ENCODE results near the gene PARP11. TPM values are rescaled to one million over a fixed set of nuclear protein-coding genes. Genes with fewer than 3 reads are reported as not detected.
"Not testable (repeated sequence)": the region's sequence is repeated elsewhere in the genome, so short reads cannot be mapped to it uniquely, and the experiment has no call there.

PARP11 gene
- total RNA-seq, 1 donor from 2014 or later, result 29.1 TPM

GRCh38 chr12:3884671-3885070 is 11.5 kb upstream of the PARP11 start:
- intact Hi-C loops (cut with micrococcal nuclease), result loop anchor here (1.0 to 5.0 kb wide), 10 partner anchors 78 to 873 kb away; no protein-coding TSS in a partner anchor

DNA sequence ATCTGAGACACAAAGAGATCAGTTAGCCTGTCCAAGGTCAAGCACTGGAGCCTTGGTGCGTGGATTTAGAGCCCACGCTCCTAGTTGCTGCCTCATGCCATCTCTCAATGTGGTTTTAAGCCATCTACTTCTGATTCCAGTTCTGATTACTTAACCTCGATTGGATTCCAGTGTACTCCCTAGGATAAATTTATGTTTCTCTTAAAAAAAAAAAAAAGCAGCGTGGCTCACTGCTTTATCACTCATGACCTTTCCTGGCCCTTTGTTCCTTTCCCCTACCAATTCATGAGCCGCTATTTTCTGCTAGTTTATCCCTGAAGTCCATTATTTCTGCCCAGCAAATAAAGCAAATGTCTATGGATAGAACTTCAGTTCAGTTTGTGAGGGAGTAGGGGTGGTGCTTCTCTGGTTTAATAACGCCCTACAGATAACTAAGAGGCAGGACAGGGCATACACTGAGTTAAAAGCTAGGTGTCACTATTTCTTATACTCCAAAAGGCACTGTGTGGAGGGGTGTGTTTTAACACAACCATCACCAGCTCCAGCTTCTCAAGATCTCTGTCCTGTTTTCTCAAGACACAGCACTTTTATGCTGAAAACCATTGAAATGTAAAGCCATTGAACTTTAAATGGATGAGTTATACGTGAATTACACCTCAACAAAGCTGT is 9.8 kb upstream of the PARP11 start:
- intact Hi-C loops (cut with micrococcal nuclease), result no loop called here

DNA sequence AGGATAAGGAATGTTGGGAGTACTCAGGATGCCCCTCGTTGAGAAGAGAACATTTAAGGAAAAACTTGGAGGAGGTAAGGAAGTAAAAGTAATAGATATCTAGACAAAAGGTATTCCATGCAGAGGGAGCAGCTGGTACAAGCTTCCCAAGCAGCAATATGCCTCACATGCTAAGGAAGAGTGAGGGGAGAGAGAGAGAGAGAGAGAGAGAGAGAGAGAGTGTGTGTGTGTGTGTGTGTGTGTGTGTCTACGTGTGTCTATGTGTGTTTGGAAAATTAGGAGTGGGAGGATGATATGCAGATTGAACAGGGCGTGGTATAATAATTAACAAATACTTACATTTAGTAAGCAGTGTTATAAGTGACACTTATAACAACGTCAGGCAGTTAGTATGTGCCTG is 9.2 kb upstream of the PARP11 start:
- intact Hi-C loops (cut with micrococcal nuclease), result no loop called here

DNA sequence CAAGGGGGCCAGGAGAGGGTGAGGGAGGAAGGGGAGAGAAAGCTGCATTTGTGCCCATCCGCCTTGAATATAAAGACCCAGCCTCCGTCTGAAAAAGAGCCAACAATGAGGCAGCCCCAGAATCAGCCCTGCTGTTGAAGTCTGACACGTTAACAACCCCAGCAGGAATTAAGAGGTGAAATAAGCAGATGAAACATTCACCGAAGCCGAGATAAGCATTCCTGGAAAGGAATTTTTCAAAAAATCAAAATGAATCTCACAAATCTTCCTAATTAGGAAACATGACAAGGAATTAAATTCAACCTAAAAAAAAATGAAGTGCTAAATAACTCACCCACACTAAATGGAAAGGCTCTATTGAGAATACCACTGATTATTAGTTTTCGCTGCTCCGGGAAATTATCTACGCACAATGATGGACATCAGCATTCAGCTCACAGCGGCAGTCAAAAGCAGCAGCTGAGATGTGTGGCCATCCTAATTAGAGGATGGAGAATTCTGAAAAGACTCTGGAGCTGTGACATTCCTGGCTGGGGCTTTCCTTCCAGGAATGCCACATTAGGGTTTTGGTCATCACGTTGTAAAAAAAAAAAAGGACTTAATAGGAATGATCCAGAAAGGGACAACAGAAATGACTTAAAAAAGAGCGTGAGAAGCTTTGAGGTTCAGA is 8.2 kb upstream of the PARP11 start:
- intact Hi-C loops (cut with micrococcal nuclease), result no loop called here

GRCh38 chr12:3879846-3880245 is 6.6 kb upstream of the PARP11 start:
- intact Hi-C loops (cut with micrococcal nuclease), result loop anchor here (10.0 kb wide), 1 partner anchor 985 kb away; the partner anchor contains the start of gene TULP3

DNA sequence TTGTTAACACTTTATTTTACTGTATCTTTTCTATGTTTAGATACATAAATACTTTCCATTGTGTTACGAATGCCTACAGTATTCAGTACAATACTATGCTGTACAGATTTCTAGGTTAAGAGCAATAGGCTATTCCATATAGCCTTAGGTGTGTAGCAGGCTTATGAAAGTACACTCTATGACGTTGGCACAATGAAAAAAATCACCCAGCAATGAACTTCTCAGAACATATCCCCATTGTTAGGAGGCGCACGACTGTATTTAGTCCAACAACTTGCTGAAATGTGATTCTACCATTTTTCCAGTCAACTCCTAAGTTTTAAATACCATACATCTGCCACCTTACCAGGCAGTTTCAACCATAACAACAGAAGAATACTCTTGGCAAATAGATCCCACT is 1.8 kb downstream of the PARP11 start:
- intact Hi-C loops (cut with micrococcal nuclease), result loop anchor here (5.0 to 10.0 kb wide), 2 partner anchors 977 to 1059 kb away; partner anchors contain the start of genes ITFG2 and TULP3

DNA sequence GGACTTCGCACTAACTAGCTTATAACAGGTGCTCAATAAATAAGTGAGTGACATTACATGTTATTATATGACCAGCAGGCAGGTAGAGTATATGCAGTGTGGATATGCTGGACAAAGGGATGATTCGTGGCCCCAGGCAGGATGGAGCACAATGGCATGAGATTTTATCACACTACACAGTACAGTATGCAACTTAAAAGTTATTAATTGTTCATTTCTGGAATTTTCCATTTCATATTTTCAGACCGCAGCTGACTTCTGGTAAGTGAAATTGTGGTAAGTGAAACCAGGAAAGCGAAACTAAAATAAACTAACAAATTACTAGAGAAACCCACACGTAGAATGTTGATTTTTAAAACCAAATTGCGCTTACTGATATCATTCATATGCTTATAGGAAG is 3.3 kb downstream of the PARP11 start:
- intact Hi-C loops (cut with micrococcal nuclease), result loop anchor here (5.0 to 10.0 kb wide), 2 partner anchors 975 to 1058 kb away; partner anchors contain the start of genes ITFG2 and TULP3

DNA sequence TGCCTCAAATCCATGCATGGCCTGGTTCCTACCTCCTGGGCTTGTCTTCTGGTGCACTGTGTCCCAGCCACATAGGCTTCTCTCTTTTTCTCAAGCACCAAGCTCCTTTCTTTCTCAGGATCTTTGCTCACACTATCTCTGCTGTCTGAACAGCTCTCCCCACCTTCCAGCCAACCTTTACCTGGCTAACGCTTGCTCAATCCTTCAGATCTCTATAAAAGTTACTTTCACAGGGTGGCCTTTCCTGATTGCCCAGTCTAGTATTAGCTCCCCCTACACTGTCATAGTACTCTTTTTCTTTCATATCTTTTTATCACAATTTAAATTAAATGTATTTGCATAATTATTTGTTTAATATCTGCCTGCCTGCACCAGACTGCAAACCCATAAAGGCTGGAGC is 3.8 kb downstream of the PARP11 start:
- intact Hi-C loops (cut with micrococcal nuclease), result no loop called here

- intact Hi-C loops (cut with micrococcal nuclease), result no loop called here
Measured at GRCh38 chr12:3863756-3864155, 9.4 kb downstream of the PARP11 start.

DNA sequence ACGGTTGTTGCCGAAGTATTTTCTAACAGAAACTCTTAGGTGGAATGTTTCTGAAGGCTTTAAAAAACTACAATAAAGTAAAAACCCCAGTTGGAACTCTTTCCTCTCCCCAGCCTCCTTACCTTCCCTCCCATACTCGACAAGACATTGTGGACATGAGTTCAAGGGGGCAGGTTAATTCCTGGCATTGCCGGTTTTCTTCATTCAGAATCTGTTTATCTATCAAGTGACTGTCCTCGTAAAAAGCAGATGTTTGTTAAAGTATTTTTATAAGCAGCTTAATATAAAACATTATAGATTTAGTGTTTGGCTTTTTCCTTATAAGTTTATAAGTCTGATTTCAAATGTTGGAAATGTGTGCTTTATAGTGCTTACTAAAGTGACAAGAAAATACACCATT is 30.7 kb downstream of the PARP11 start:
- intact Hi-C loops (cut with micrococcal nuclease), result no loop called here

- intact Hi-C loops (cut with micrococcal nuclease), result no loop called here
Measured at GRCh38 chr12:3841783-3842182, 31.4 kb downstream of the PARP11 start.

- intact Hi-C loops (cut with micrococcal nuclease), result not testable (repeated sequence)
Measured at GRCh38 chr12:3840833-3841232, 32.4 kb downstream of the PARP11 start.

DNA sequence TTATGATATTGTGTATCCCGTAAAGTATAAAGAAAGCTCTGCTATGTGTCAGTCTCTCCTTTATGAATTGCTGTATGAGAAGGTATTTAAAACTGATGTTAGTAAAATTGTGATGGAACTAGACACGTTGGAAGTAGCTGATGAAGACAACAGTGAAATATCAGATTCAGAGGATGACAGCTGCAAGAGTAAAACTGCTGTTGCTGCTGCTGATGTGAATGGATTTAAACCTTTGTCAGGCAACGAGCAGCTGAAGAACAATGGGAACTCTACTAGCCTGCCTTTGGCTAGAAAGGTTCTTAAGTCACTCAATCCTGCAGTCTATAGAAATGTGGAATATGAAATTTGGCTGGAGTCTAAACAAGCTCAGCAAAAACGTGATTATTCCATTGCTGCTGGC is 33.5 kb downstream of the PARP11 start:
- intact Hi-C loops (cut with micrococcal nuclease), result not testable (repeated sequence)

- intact Hi-C loops (cut with micrococcal nuclease), result not testable (repeated sequence)
Measured at GRCh38 chr12:3838701-3839548, 34.3 kb downstream of the PARP11 start.

DNA sequence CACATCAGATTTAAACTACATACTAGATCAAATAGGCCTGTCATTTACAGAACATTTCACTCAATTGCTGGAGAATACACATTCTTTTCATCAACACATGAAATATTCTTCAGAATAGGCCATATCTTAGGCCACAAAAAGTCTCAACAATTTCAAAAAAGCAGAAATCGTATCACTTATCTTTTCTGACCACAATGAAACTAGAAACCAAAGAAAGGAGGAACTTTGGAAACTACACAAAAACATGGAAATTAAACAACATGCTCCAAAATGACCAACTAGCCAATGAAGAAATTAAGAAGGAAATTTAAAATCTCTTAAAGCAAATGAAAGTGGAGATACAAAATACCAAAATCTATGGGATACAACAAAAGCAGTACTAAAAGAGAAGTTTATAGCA is 35.1 kb downstream of the PARP11 start:
- intact Hi-C loops (cut with micrococcal nuclease), result no loop called here

DNA sequence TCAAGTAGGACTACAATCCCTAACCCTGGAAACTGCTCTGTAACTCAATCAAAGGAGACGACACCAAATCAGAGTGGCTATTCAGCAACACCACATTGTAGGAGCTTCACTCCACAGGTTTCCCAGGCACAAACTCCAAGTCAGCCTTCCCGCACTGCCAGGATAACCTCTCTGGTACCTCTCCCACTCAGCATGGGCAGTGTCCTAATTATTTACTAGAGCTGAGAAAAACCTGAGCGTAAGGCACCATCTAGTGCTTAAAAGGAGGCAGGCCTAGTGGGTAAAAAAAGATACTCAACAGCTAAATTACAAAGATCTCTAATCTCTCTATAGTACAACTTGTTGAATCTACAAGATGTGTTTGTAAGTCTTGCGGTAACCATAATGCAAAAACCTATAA is 36.1 kb downstream of the PARP11 start:
- intact Hi-C loops (cut with micrococcal nuclease), result no loop called here

DNA sequence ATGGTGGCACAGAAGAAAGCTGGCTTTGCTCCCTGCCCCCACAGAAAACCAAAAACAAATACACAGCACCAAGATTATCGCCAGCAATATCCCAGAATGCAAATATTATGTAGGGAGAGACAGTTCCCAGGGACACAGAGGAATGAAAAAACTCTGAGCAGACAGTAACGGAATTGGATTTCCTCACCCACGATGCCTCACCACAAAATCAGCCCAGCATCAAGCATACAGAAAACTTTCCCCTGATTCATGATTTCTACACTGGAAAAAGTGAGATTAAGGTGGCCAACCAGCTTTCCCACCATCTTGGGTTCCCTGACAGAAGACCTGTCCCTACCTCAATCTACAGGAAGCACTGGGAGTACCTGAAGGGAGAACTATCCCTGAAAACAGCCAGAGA is 36.6 kb downstream of the PARP11 start:
- intact Hi-C loops (cut with micrococcal nuclease), result no loop called here

- intact Hi-C loops (cut with micrococcal nuclease), result no loop called here
Measured at GRCh38 chr12:3835914-3836313, 37.3 kb downstream of the PARP11 start.

- intact Hi-C loops (cut with micrococcal nuclease), result no loop called here
Measured at GRCh38 chr12:3834774-3835173, 38.4 kb downstream of the PARP11 start.

- intact Hi-C loops (cut with micrococcal nuclease), result no loop called here
Measured at GRCh38 chr12:3833670-3834310, 39.4 kb downstream of the PARP11 start.

- intact Hi-C loops (cut with micrococcal nuclease), result no loop called here
Measured at GRCh38 chr12:3832738-3833137, 40.5 kb downstream of the PARP11 start.
